ENCODE measurements around the gene POLD4.

The POLD4 gene

DNA sequence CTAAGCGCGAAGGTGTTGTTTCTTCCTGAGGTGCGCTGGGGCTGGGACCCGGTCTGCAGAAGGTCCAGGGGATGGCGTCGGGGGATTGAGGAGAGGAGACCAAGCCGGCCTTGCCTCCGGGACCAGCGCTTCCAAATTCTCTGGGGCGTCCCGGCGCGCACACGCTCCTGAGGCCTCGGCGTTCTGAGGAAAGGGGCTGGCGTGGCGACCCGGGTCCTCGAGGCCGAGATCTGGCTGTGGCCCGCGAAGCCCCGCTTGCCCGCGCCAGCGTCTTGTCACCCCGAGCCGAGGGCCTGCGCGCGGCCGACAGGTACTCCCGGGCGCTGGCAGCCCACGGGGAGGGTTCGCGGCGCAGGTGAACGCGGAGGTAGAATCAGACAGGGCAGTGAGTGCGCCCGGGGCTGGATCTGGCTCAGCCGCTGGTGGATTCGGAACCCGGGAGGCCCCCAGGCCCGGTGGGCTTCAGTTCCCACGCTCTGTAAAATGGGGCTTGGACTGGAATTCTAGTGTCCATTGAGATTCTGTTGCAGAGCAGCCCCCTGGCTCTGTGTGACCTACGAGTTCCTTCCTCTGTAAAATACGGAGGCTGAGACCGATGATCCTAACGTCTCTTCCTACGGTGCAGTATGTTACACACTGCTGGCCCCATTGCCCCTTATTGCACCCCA lies 35.3 kb downstream of the POLD4 start:
- DNase-seq: no peak

DNA sequence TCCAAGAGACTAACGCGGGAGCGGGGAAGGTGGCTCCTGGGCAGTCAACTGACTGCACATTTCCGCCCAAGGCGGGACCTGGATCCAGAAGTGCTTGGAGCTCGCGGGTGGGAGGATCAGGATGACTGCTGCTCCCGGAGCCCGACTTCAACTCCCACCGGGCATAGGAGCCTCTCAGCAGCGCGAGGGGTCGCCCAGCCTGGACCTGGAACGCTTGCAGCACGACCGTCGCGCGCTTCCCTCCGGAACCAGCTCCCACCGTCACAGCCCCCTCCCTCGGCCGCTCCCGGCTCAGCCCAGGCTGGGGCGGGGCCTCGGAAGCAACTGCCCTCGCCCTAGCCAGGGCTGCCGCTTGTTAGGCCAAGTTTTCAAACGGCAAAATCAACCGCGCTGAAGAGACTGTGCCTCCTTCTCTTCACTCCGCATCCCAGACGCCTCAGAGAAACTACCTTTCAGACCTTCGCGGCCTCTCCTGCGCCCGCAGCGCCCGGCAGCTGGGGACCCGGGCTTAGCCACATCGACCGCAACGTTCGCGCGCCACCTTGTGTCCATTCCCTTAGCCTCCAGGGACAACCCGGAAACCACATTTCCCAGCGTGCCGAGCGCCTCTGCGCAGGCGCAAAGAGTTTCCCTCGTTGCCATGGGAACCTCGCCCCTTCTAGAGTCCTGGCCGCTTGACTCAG lies 36.0 kb downstream of the POLD4 start:
- DNase-seq: peak; percentile 69 to 99 (median 92)

DNA sequence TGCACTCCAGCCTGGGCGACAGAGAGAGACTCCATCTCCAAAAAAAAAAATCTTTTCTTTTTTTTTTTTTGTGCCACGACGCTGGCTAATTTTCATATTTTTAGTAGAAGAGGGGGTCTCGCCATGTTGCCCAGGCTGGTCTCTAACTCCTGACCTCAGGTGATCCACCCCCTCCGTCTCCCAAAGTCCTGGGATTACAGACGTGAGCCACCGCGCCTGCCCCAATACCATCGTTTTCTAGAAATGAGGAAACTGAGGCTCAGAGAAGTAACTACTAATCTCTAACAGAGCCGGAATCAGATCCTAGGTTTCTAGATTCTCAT lies 36.5 kb downstream of the POLD4 start:
- no peak for DNase-seq

DNA sequence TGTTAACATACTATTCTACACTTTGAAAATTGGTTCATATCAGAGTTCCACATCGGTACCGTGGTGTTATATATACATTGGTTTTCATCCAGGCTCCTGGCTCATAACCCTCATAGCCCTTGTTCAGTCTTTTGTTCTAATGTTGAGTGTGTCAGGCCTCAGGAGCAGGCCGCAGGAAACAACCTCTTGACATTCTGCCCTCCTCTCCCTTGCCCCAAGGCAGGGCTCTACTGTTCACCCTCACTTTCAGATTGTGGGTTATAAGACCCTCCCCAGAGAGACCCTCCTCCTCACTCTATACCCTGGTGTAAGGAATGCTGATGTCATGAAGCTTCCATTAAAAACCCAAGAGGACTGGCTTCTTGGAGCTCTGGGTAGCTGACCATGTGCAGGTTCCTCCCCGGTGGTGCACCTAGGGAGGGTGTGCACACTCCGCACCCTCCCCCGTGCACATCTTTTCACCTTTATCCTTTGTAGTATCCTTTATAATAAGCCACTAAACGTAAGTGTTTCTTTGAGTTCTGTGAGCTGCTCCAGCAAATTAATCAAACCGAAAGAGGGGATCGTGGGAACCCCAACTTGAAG lies 37.9 kb downstream of the POLD4 start:
- DNase-seq: no peak

DNA sequence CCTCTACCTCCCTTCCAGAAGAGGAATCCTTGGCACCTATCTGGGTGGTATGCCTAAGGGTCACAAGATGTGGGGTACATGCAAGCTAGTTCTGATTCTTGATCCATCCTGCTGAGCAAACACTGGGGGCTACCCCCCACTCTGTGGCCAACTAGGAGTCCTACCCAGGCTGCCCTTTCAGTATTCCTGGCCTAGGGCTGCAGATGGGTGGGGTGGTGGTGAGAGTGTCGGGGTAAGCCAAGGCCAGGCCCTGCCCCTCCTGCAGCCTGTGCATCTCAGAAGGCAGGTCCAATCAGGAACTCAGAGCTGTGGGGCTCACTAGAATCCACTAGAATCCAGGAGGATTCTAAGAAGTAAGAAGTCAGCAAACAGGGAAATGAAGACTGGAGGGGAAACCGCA lies 39.1 kb downstream of the POLD4 start:
- DNase-seq: no peak

DNA sequence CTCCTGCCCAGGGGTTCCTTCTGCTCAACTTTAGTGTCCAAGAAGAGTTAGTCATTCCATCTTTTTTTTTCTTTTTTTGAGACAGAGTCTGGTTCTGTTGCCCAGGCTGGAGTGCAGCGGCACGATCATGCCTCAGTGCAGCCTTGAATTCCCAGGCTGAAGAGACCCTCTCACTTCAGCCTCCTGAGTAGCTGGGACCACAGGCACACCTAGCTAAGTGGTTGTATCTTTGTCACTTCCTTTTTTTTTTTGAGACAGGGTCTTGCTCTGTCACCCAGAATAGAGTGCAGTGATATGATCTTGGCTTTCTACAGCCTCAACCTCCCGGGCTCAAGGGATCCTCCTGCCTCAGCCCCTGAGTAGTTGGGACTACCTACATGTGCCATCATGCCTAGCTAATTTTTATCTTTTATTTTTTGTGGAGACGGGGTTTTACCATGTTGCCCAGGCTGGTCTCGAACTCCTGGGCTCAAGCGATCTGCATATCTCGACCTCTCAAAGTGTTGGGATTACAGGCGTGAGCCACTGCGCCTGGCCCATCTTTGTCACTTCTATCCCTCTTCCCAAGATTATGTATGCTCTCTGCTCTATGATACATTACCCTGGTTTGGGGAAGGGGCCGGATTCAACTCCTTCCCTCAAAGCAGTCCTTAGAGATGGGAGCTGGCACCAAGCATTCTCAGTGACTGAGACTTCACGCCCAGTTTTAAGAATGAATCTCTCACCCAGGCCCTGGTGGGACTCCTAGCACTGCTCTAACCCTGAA lies 40.0 kb downstream of the POLD4 start:
- DNase-seq: no peak

DNA sequence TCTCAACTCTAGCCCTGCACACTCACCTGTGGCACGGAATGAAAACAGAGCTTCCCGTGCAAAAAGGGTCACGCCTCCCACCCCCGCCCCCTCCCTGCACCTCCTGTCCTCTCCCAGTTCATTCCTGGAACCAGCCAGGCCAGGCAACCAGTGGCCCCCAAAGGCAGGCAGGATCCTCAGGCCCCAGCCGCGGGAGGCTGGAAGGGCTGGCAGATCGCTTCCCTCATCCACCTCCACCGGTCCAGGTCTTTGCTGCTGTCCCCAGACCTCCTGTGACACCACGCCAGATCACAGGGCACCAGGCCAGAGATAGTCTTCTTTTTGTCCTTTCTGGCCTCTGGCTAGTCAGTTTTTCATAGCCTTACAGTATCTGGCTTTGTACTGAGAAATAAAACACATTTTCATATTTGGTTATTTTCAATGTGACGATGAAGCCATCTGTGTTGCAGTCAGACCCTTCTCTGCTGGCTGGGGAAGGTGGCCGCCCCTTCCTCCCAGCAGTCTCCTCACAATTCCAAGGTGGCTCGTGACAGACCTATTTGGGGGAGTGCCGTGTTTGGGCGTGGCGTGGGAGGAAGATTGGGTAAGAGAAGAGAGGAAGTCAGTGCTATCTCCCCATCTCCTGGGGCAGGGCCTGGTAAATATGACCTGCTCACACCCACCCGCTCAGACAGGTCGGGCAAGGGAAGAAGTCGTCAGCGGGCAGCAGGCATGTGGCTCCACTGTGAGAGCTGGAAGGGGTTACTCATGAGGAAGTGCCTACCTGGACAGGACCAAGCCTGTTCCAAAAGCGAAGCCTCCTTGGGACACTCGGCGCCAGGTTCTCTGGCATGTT lies 40.9 kb downstream of the POLD4 start:
- no peak for DNase-seq

DNA sequence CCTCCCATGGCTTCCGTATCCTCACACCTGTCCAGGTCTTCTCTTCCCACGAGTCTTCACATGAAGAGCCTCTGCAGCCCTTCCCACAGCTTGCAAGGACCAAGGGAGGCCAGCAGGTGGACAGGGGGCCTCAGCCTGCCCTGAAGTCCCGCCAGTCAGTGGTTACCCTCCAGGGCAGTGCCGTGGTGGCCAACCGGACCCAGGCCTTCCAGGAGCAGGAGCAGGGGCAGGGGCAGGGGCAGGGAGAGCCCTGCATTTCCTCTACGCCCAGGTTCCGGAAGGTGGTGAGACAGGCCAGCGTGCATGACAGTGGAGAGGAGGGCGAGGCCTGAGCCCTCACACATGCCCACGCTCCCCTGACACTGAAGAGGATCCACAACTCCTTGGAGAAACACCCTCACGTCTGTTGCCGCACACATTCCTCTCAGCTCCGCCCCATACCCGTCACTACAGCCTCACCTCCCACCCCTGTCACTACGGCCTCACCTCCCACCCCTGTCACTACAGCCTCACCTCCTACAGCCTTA lies 41.7 kb downstream of the POLD4 start:
- no peak for DNase-seq

DNA sequence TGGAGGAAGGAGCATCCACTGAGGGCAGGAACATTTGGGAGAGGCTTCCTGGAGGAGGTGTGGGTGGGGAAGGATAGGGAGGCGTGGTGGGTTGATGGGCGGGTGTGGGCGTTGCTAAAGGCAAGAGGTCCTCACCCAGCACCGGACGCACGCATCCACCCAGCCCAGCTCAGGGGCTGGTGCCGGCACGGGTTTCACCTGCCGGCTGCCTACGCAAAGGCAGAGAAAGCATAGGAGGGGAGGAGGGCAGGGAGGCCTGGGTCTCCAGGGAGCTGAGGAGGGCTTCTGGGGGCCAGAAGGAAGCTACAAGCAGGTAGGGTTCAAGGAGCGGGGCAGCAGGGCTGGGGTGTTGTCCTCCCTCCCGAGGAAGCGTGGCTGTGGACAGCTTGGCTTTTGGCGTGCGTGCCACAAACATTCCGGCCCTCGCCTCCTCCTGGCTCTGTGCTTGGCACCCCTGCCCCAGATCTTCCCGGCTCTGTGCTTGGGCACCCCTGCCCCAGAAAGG lies 42.2 kb downstream of the POLD4 start:
- no peak for DNase-seq

DNA sequence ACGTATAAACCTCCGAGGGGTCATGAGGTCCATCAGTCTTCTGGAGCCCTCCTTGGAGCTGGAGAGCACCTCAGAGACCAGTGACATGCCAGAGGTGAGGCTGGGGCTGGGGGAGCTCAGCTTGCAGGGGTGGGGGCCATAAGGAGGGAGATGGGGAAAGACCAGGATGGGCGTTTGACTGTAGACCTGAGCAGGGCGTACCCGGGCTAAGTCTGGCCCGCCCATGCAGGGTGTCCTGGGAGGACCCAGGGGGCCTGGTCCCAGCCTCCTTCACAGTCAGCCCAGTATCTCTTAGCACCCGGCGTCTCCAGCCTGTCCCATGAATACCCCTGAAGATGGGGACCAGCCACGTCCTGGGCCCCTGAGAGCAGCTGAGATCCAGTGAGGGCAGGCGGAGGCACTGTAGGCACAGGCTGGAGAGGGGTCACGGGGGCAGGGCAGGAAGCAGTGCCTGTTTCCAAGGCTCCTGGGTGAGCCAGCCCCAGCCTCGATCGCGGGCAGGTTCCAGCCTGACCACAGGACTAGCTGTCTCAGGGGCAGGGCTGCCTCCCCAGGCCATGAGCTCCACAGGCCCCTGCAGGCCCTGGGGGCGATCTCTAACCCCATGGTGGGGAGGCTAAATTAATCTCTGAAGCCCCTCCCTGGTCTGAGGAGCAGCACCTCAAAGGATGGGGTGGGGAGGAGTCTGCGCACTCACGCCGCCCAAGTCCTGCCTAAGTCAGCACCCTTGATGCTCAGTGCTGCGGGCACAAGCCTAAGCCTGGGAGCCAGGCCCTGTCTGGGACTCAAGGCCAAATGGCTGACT lies 42.9 kb downstream of the POLD4 start:
- no peak for DNase-seq

DNA sequence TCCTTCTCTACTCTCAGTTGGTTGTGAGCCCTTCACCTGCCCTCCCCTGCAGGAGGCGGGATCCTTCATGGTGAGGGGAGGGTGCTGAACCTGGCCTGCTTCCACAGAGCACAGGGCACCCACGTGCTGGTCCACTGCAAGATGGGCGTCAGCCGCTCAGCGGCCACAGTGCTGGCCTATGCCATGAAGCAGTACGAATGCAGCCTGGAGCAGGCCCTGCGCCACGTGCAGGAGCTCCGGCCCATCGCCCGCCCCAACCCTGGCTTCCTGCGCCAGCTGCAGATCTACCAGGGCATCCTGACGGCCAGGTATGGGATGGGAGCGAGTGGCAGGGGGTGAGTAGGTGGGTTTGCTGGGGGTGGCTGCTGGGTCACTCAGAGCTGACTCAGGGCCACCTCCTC lies 43.7 kb downstream of the POLD4 start:
- DNase-seq: no peak

DNA sequence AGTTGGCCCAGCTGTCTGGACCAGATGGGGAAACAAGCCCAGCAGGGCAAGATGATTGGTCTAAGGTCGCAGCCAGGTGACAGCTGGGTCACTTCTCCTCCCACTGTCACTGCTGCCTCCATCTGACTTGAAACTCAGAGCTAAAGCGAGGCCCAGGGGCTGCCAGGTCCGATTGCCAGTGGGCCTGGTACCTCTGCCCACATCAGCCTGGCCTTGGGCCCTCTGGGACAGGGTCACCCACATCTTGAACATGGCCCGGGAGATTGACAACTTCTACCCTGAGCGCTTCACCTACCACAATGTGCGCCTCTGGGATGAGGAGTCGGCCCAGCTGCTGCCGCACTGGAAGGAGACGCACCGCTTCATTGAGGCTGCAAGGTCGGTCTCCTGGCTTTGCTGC lies 44.2 kb downstream of the POLD4 start:
- no peak for DNase-seq

DNA sequence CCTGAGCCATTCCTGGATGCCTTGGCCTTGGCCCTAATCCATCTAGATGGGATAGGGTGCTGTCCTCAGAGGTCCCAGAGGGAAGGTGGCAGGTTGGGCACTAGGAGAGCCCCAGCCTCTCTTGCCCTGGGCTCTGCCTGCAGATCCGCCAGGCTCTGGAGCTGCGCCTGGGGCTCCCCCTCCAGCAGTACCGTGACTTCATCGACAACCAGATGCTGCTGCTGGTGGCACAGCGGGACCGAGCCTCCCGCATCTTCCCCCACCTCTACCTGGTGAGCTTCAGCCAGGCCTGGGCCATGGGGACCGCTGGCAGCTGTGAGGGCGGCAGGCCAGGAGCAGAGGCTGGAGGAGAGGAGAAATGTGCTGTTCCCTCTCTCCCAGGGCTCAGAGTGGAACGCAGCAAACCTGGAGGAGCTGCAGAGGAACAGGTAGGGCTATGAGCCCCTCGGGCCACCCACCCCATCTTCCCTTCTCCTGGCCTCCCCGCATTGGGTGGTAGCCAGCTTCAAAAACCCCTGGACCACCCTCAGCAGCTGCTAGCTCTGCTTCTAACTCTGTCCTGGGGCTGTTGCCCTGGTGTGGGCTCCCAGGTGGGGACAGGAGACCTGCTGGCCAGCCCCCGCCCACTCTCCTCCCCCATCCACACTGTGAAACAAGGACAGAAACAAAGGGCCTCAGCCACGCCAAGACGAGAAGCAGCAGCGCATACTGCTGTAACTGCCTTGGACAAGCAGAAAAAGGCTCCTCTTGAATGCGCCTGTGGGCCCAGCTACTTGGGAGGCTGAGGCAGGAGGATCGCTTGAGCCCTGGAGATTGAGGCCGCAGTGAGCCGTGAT lies 45.1 kb downstream of the POLD4 start:
- DNase-seq: no peak

DNA sequence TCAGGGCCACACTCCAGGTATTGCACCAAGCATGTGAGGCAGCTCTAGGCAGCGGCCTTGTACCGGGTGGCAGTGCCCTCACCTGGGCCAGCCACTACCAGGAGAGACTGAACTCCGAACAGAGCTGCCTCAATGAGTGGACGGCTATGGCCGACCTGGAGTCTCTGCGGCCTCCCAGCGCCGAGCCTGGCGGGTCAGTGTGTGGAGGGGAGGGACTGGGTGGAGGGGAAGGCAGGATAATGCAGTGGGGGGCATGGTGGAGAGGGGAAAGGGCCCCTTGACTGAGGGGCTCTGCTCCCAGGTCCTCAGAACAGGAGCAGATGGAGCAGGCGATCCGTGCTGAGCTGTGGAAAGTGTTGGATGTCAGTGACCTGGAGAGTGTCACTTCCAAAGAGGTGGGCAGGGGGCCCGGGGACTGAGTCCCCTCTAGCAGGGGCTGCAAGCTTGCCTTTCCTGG lies 45.8 kb downstream of the POLD4 start:
- DNase-seq: no peak

DNA sequence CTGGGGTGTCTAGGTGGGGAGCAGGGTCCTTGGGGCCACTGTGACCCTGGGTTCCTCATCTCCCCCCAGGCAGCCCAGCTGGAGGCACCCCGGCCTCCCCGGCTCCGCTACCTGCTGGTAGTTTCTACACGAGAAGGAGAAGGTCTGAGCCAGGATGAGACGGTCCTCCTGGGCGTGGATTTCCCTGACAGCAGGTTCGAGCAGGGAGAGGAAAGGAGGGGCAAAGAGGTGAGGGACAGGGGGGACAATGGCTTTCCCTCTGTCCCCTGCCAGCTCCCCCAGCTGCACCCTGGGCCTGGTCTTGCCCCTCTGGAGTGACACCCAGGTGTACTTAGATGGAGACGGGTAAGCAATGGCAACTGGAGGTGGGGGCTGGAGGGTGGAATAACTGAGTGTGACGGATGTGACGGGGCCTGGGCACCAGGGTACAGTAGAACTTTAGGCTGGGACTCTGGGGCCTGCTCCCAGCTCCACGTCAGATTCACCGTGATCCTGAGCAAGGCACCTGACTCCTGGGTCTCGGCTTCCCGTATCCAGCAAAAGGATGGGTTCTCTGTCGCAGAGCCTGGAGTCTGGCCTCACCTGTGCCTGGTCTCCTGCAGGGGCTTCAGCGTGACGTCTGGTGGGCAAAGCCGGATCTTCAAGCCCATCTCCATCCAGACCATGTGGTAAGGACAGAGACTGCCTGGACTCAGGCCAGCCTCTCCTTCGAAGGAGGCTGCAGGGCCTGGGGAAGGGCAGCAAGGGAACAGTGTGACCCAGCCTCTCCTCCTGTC lies 46.4 kb downstream of the POLD4 start:
- DNase-seq: no peak

DNA sequence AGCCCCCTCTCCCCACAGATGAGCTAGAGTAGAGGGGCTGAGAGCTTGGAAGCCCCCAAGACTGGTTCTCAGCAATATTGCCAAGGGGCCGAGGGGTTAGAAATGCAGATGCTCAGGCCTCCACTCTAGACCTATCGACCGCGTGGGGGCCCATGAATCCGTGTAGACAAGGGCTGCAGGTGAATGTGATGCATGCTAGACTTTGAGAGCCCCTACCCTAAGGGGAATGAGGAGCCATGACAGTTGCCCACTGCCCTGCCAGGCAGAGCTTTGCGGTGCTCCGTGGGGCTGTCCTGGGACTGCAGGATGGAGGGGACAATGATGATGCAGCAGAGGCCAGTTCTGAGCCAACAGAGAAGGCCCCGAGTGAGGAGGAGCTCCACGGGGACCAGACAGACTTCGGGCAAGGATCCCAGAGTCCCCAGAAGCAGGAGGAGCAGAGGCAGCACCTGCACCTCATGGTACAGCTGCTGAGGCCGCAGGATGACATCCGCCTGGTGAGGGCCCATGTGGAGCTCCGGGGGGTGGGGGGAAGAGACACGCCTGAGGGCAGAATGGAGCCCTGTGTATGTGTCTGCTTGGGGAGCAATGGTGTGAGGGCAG lies 48.7 kb downstream of the POLD4 start:
- DNase-seq: no peak

DNA sequence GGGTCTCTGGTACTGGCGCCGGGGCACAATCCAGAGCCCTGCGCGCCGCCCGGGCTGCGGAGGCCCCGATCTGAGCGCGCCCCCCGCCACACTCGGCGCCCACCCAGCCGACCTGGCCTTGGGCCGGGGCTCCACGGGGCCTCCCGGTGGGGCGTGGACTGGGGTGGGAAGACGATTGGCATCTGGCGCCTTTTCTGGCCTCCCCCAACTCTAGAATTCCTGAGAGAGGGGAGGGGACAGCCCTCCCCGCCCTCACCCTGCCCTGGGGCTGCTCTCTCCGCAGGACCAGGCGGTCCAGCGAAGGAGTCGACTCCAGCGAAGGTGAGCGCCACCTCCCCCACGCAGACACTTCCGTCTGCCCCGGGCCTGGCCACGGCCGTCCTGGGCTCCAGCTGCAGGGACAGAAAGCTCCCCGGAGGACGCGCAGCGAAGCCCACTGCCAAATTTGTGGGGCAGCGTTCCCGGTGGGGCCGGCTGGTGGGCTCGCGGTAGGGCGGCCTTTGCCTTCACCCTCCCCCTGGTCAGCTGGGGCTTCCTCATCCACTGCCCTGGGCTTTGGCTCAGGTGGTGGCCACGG lies 49.4 kb downstream of the POLD4 start:
- DNase-seq: no peak

All from amygdala (tissue), 56 donors.